Astrocyte (in vitro differentiated cells and primary cell): ENCODE measurements around the gene HRAS. TPM values are rescaled to one million over a fixed set of nuclear protein-coding genes. Genes with fewer than 3 reads are reported as not detected.

ENCODE experiments used
- DNase-seq: peaks from one replicate; pipeline ENCODE4 v3.0.0-alpha.2; 2010; ENCODE audit warnings: low read depth
- FAIRE-seq: peaks from 2 replicates; lab custom pipeline; 2011; peaks lifted over from hg19 to GRCh38; lab: Jason Lieb, UNC
- H2AFZ ChIP-seq: 2 replicates; pipeline ENCODE4 v1.6.0; 2012; ENCODE audit warnings: low read depth, low read length, inconsistent platforms
- H3K27ac ChIP-seq: 2 replicates; pipeline ENCODE4 v1.5.1; 2011; ENCODE audit warnings: low read depth, low read length, inconsistent platforms
- H3K27me3 ChIP-seq: 2 replicates; pipeline ENCODE4 v1.6.0; 2011; ENCODE audit warnings: low read length, inconsistent platforms; ENCODE audit not compliant: insufficient read depth
- H3K36me3 ChIP-seq: 2 replicates; pipeline ENCODE4 v1.5.1; 2011; ENCODE audit warnings: low read length, inconsistent platforms; ENCODE audit not compliant: insufficient read depth
- H3K4me1 ChIP-seq: 2 replicates; pipeline ENCODE4 v1.5.1; 2011; ENCODE audit warnings: low read length, inconsistent platforms; ENCODE audit not compliant: insufficient read depth
- H3K4me2 ChIP-seq: 2 replicates; pipeline ENCODE4 v1.6.0; 2012; ENCODE audit warnings: low read length, inconsistent platforms
- H3K4me3 ChIP-seq: 2 replicates; pipeline ENCODE4 v1.5.1; 2011; ENCODE audit warnings: low read depth, mild to moderate bottlenecking, low read length, inconsistent platforms; ENCODE audit not compliant: insufficient read depth
- H3K79me2 ChIP-seq: 2 replicates; pipeline ENCODE4 v1.6.0; 2012; ENCODE audit warnings: mild to moderate bottlenecking, low read length, inconsistent platforms; ENCODE audit not compliant: insufficient read depth
- H3K9ac ChIP-seq: 2 replicates; pipeline ENCODE4 v1.6.0; 2012; ENCODE audit warnings: mild to moderate bottlenecking, low read length, inconsistent platforms
- H3K9me3 ChIP-seq: 2 replicates; pipeline ENCODE4 v1.5.1; 2012; ENCODE audit warnings: low read depth, mild to moderate bottlenecking, low read length, inconsistent platforms; ENCODE audit not compliant: insufficient read depth
- H4K20me1 ChIP-seq: 2 replicates; pipeline ENCODE4 v1.6.0; 2012; ENCODE audit warnings: low read length, inconsistent platforms; ENCODE audit not compliant: insufficient read depth
- H3K27ac Mint-ChIP-seq: one replicate; pipeline ENCODE4 v1.8.0; 2021; ENCODE audit warnings: mild to moderate bottlenecking, mixed read lengths; ENCODE audit not compliant: unreplicated experiment
- H3K27me3 Mint-ChIP-seq: one replicate; pipeline ENCODE4 v1.8.0; 2021; ENCODE audit warnings: low read depth, mixed read lengths; ENCODE audit not compliant: unreplicated experiment
- H3K36me3 Mint-ChIP-seq: one replicate; pipeline ENCODE4 v1.8.0; 2021; ENCODE audit warnings: low read depth, mixed read lengths; ENCODE audit not compliant: unreplicated experiment
- H3K4me1 Mint-ChIP-seq: one replicate; pipeline ENCODE4 v1.8.0; 2021; ENCODE audit warnings: low read depth, mixed read lengths; ENCODE audit not compliant: unreplicated experiment
- H3K4me3 Mint-ChIP-seq: one replicate; pipeline ENCODE4 v1.8.0; 2021; ENCODE audit warnings: mild to moderate bottlenecking, moderate library complexity, mixed read lengths; ENCODE audit not compliant: unreplicated experiment
- H3K9me3 Mint-ChIP-seq: one replicate; pipeline ENCODE4 v1.8.0; 2021; ENCODE audit warnings: mild to moderate bottlenecking, mixed read lengths; ENCODE audit not compliant: unreplicated experiment
- CTCF ChIP-seq: IDR thresholded peaks from 2 replicates; pipeline ENCODE4 v1.5.1; 2011; ENCODE audit warnings: low read depth, mild to moderate bottlenecking, inconsistent platforms, low read length, moderate library complexity; ENCODE audit not compliant: insufficient read depth
- EZH2 ChIP-seq: IDR thresholded peaks from 2 replicates; pipeline ENCODE4 v1.6.1; 2012; ENCODE audit warnings: mild to moderate bottlenecking, low read length, inconsistent platforms; ENCODE audit not compliant: insufficient read depth
- total RNA-seq: library from RNA; stranded (reverse); gene quantifications from 2 replicates; pipeline ENCODE4 v1.2.1, GENCODE V29; 2021

Gene HRAS
- total RNA-seq, 1 donor from 2014 or later: 84.2 TPM

- FAIRE-seq: no peak
- Histone ChIP-seq H3K9ac (peak overlapping the region; percentile 75), H3K4me1 (peaks cover 32% of the 10 kb centered on the region), H3K27me3 (no peaks in the 10 kb centered on the region), H3K36me3 (peaks cover 7% of the 10 kb centered on the region), H2AFZ (no peak overlapping the region), H3K79me2 (peaks cover 65% of the 10 kb centered on the region), H3K4me2 (peak overlapping the region; percentile 95), H4K20me1 (peaks cover 27% of the 10 kb centered on the region), H3K9me3 (no peaks in the 10 kb centered on the region), H3K27ac (no peak overlapping the region), H3K4me3 (peak overlapping the region; percentile 51)
- no peaks in the 10 kb centered on the region for H3K27me3 Mint-ChIP-seq
- no peak for DNase-seq
- H3K27ac Mint-ChIP-seq: no peak overlapping the region
- H3K4me3 Mint-ChIP-seq: peak overlapping the region; percentile 34
- H3K4me1 Mint-ChIP-seq: peaks cover 12% of the 10 kb centered on the region
- TF ChIP-seq CTCF (no peak), EZH2 (no peak)
- H3K9me3 Mint-ChIP-seq: no peaks in the 10 kb centered on the region
- peaks cover 10% of the 10 kb centered on the region for H3K36me3 Mint-ChIP-seq
Observed at GRCh38 chr11:503179-503981, 32.0 kb downstream of the HRAS start.

- peaks cover 57% of the 10 kb centered on the region for H3K79me2 ChIP-seq
Observed at GRCh38 chr11:502288-503178, 32.8 kb downstream of the HRAS start.

More at GRCh38 chr11:502288-503178, 32.8 kb downstream of the HRAS start:
- H3K27me3 ChIP-seq: no peaks in the 10 kb centered on the region
- peaks cover 14% of the 10 kb centered on the region for H3K36me3 ChIP-seq
- H3K27ac ChIP-seq: no peak overlapping the region
- peaks cover 15% of the 10 kb centered on the region for H3K36me3 Mint-ChIP-seq
- H3K27ac Mint-ChIP-seq: no peak overlapping the region
- H3K9me3 ChIP-seq: peaks cover 3% of the 10 kb centered on the region
- no peak overlapping the region for H3K4me3 Mint-ChIP-seq
- peaks cover 25% of the 10 kb centered on the region for H3K4me1 ChIP-seq
- H3K4me3 ChIP-seq: no peak overlapping the region
- TF ChIP-seq CTCF (no peak), EZH2 (no peak)
- peaks cover 31% of the 10 kb centered on the region for H4K20me1 ChIP-seq
- H3K9ac ChIP-seq: no peak overlapping the region
- no peak for FAIRE-seq
- peaks cover 12% of the 10 kb centered on the region for H3K4me1 Mint-ChIP-seq
- H3K4me2 ChIP-seq: no peak overlapping the region
- H3K9me3 Mint-ChIP-seq: no peaks in the 10 kb centered on the region
- no peak for DNase-seq
- no peak overlapping the region for H2AFZ ChIP-seq
- no peaks in the 10 kb centered on the region for H3K27me3 Mint-ChIP-seq
